Astrocyte (in vitro differentiated cells and primary cell): ENCODE data around the gene MAP3K21.

ENCODE experiments used
- CTCF ChIP-seq: IDR thresholded peaks from 2 replicates; pipeline ENCODE4 v1.5.1; 2011; ENCODE audit warnings: low read depth, mild to moderate bottlenecking, inconsistent platforms, low read length, moderate library complexity; ENCODE audit not compliant: insufficient read depth
- EZH2 ChIP-seq: IDR thresholded peaks from 2 replicates; pipeline ENCODE4 v1.6.1; 2012; ENCODE audit warnings: mild to moderate bottlenecking, low read length, inconsistent platforms; ENCODE audit not compliant: insufficient read depth

- no peak for TF ChIP-seq CTCF
- TF ChIP-seq EZH2 = no peak
Observed at GRCh38 chr1:233356705-233356987, 29.1 kb downstream of the MAP3K21 start.
